ENCODE data around the gene AP5Z1.
"Not testable (repeated sequence)": the region's sequence is repeated elsewhere in the genome, so short reads cannot be mapped to it uniquely, and the experiment has no call there.

AP5Z1 gene

DNA sequence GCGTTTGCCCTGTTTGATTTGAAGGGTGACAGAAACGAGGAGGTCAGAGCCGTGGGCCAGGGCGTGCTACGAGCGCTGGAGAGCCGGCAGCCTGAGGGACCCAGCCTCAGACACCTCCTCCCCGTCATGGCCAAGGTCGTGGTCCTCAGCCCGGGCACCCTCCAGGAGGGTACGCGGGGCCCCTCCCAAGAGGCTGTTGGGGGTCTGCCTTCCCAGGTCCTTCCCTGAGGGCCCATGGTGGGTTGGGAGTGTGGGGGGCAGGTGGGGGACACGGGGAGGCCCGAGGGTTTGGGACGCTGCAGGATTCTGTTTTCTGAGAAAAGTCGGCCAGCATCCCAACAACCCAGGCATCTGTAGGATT, 7.8 kb downstream of the AP5Z1 start:
- no peak for DNase-seq (ENCODE audit: low read depth, low spot score)
- H3K4me3 ChIP-seq (ENCODE audit: low read length), result no peak overlapping the region

DNA sequence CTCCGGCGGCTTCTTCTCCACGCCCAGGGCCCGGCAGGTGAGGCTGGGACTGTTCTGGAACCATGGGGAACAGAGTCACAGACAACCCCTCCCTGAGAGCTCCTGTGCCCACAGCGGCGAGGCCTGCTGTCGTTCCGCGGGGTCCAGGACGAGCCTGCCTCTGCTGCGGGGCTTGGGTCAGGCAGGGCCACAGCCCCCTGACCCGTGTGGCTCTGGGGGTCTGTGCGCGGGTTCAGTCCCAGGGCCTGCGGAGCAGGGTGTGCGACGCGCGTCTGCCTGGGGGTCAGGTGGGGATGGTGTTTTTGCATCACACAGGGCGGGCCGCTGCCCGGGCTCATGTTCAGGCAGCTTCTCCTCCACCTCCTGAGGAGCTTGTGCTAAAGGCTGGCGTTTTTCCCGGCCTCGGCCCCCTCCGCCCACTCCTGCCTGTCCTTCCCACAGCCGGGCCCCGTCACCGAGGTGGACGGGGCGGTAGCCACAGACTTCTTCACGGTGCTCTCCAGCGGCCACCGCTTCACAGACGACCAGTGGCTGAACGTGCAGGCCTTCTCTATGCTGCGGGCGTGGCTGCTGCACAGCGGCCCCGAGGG, 8.4 kb downstream of the AP5Z1 start:
- no peak overlapping the region for H3K4me3 ChIP-seq (ENCODE audit: low read length)
- no peak for DNase-seq (ENCODE audit: low read depth, low spot score)

DNA sequence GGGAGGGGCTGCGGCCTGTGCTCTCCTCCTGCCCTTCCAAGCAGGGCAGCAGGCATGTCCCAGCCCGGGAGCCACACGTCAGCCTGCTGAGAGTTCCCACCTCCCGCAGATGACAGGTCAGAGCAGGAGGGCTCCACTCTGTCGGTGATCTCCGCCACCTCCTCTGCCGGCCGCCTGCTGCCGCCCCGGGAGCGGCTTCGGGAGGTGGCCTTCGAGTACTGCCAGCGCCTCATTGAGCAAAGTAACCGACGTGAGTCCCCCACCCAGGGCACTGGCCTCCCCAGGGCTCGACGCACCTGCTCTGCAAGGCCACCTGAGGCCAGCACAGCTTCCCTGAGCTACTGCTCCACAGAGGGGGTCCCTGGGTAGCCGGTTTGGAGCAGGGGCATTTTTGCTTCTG, 9.4 kb downstream of the AP5Z1 start:
- no peak for DNase-seq (ENCODE audit: low read depth, low spot score)
- H3K4me3 ChIP-seq (ENCODE audit: low read length), result no peak overlapping the region

DNA sequence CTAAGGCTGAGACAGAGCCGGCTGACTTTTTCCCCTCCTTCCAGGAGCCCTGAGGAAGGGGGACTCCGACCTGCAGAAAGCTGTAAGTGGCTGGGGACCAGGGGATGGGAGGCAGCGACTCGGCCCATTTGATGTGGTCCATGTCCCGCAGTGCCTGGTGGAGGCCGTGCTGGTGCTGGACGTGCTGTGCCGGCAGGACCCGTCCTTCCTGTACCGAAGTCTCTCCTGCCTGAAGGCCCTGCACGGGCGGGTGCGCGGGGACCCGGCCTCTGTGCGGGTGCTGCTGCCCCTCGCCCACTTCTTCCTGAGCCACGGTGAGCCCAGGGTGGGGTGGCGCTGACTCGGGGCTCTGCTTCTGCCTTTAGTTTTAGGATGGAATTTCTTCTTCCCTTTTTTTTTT, 9.9 kb downstream of the AP5Z1 start:
- no peak overlapping the region for H3K4me3 ChIP-seq (ENCODE audit: low read length)
- DNase-seq (ENCODE audit: low read depth, low spot score), result no peak

DNA sequence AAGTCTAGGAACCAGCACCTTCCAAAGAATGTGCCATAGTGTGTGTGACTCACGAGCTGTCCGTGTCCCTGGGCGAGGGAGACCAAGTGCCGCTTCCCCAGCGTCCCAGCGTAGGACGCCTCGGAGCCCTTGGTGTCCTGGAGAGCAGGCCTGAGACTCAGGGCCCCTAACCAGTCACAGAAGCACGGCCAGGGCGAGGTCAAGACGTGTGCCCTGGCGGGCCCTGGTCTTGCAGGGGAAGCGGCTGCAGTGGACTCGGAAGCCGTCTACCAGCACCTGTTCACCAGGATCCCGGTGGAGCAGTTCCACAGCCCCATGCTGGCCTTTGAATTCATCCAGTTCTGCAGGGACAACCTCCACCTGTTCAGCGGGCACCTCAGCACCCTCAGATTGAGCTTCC, 10.6 kb downstream of the AP5Z1 start:
- H3K4me3 ChIP-seq (ENCODE audit: low read length), result no peak overlapping the region
- DNase-seq (ENCODE audit: low read depth, low spot score), result no peak

DNA sequence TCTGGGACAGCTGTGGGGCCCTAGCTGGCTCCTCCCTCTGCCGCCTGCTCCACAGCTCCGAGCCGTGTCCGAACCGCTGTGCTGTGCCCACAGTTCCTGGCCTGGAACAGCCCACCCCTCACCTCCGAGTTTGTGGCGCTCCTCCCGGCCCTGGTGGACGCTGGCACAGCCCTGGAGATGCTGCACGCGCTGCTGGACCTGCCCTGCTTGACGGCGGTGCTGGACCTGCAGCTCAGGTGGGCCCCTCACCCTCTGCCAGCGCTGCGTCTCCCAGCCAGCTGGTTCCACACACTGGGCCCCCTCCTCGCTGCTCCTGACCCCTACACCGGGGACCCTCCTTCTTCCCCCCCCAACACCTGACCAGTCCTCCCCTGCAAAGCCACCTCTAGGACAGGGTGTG, 12.1 kb downstream of the AP5Z1 start:
- no peak for DNase-seq (ENCODE audit: low read depth, low spot score)
- no peak overlapping the region for H3K4me3 ChIP-seq (ENCODE audit: low read length)

DNA sequence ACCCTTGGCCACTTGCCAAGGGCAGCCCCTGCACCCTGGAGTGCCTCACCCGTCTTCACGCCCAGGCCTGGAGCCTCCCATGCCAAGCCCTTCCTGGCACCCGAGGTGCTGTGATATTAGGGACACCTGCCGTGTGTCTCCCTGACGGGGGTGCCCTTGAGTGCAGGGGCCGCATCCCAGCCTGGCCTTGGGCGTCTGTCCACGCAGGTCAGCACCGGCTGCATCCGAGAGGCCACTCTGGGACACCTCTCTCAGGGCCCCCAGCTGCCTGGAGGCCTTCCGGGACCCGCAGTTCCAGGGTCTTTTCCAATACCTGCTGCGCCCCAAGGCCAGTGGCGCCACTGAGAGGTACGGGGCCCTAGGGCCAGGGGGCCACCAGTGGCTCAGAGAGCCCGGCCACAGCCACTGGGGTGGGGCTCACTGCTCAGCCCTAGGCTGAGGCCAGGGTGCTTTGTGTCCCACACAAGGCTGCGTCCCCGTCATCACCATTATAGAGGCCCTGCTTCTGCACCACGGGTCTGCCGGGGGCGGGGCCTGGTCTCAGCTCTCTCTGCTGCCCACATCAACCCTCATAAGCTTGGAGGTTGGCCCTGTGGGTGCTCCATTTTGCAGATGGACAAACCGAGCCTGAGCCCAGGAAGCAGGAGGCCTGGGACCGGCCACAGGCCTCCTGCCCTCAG, 12.7 kb downstream of the AP5Z1 start:
- no peak overlapping the region for H3K4me3 ChIP-seq (ENCODE audit: low read length)
- no peak for DNase-seq (ENCODE audit: low read depth, low spot score)

DNA sequence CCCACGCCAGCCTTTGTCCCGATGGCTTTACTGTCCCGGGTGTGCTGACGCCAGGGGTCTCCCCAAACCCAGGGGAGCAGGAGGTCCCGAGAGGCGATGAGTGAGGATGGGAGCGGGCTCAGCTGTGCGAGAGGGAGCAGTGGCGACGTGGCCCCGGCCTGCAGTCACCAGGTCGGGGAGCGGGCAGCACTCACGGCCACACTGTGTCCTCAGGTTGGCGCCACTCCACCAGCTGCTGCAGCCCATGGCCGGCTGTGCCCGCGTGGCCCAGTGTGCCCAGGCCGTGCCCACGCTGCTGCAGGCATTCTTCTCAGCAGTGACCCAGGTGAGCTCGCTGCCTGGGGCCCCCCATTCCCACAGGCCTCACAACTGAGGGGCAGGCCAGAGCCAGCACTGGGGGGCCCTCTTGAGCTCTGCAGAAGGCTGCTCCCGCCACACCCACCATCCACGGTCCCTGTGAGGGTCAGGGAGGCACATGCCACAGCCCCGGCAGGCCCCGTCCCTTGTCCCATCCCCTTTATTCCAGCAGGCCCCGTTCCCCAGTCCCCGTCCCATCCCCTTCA, 13.3 kb downstream of the AP5Z1 start:
- H3K4me3 ChIP-seq (ENCODE audit: low read length), result no peak overlapping the region
- no peak for DNase-seq (ENCODE audit: low read depth, low spot score)

DNA sequence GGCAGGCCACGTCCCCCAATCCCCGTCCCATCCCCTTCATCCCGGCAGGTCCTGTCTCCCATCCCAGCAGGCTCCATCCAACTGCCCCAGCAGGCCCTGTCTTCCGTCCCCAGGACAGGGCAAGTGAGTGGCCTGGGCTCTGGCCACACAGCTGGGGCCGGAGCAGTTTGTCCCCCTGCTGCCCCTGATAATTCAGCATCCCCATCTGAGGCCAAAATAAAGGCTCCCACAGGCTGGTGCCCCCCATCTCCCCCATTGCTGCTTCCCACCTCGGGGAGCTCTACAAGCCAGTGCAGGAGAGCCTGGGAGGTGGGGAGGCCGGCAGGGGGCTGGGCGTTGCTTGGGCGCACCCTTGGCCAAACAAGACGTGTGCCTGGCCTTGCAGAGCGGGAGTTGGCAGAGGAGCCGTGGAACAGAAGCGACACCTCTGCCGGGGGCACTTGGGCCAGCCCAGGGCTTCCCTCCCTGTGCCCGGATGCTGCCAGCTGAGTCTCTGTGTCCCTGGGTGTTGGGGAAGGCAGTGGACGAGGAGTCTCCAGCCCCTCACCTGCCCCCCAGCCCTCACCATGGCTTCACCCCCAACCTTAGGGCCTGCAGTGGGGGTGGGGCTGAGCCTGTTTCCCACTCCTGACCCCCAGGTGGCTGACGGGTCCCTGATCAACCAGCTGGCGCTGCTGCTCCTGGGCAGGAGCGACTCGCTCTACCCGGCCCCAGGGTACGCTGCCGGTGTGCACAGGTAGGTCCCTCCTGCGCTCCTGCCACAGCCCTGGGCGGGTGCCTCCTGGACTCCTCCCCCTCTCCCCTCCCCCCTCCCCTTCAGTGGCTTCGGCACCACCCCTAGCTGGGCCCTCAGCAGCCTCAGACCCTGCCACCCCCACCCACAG, 14.0 kb downstream of the AP5Z1 start:
- DNase-seq (ENCODE audit: low read depth, low spot score), result no peak
- no peak overlapping the region for H3K4me3 ChIP-seq (ENCODE audit: low read length)

DNA sequence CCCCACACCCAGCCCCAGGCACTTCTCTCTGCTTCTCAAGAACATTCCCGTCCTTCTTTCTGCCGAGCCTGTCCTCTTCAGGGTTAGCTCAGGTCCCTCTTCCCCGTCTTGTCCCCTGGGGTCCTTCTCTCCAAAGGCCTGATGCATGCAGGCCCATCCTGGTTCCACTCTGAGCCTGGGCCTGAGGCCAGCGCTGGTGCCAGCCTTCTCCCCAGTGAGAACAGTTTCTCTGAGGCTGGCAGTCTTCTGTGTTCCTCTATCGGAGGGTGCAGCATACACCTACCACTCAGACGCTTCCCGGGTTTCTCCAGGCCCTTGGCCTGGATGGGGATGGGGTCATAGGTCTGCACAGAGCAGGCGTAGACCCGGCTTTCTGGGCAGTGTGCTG, 14.6 kb downstream of the AP5Z1 start:
- DNase-seq (ENCODE audit: low read depth, low spot score), result no peak
- H3K4me3 ChIP-seq (ENCODE audit: low read length), result no peak overlapping the region

DNA sequence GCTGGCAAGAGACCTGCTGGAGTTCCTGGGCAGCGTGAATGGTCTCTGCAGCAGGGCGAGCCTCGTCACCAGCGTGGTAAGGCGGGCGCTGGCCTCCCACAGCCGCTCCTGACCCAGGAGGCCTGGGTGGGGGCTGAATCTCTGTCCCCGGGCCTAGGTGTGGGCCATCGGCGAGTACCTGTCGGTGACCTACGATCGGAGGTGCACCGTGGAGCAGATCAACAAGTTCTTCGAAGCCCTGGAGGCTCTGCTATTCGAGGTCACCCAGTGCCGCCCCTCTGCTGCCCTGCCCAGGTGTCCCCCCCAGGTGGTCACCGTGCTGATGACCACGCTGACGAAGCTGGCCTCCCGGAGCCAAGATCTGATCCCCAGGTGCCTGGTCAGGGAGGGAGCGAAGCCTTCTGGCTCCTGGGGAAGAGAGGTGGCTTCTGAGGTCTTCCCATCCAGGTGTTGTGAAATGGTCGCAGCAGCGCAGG, 15.1 kb downstream of the AP5Z1 start:
- no peak overlapping the region for H3K4me3 ChIP-seq (ENCODE audit: low read length)
- no peak for DNase-seq (ENCODE audit: low read depth, low spot score)

DNA sequence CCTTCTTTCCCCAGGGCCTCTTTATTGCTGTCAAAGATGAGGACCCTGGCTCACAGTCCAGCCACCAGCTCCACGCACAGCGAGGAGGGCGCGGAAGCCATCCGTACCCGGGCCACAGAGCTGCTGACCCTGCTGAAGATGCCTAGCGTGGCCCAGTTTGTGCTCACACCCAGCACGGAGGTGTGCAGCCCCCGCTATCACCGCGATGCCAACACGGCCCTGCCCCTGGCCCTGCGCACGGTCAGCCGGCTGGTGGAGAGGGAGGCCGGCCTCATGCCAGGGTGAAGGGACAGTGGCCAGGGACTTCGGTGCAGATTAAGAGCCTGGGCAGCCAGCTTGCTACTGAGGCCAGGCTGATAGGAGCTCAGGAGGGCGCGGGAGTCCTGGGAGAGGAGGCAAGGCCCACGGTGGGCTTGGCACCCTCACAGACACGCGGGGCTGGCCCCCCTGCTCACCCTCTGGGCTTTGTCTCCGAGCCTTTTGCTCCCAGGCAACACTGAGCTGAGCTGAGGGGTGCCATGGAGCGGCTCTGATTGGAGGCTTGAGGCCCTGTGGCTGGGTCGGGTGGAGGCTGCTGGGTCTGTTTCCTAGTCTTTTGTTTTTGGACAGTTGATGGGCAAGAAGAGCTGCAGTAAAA, 15.8 kb downstream of the AP5Z1 start:
- DNase-seq (ENCODE audit: low read depth, low spot score), result no peak

DNA sequence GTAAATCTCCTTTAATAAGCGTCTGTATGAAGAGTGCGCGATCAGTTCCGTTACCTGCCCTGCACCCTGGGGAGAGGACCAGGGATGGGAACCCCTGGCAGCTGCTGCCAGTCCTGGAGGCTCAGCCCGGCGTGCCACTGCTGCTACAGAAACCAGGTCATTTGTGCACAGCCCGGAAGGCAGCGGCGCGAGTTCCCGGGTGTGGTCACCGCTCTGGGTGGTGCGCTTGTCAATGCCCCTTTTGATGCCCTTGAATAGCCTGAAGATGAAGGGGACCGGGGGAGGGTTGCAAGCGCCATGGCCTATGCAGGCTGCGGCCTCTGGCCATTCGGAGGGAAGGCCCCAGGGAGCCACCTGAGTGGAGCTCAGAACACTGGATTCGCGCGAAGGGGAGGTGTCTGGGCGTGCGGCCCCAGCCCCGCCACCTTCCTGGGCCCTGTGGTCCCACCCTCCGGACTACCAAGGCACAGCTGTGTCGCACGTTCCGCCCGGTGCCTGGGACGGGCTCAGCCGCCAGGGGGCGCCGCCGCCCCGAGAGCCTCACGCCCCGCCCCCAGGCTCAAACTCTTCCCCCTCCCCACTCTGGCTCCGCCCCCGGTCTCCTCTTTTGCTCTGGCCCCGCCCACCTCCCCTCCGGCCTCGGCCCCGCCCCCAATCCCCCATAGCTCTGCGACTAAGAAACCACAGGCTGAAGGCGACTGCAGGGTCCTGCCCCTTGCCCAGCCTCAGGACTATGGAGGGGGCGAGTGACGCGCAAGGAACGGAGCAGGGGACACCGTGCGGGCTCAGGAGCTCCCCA, 16.5 kb downstream of the AP5Z1 start:
- no peak overlapping the region for H3K4me3 ChIP-seq (ENCODE audit: low read length)
- peak; percentile 28 for DNase-seq (ENCODE audit: low read depth, low spot score)

More for the DNA sequence above, 15.8 kb downstream of the AP5Z1 start:
- no peak overlapping the region for H3K4me3 ChIP-seq (ENCODE audit: low read length)

DNA sequence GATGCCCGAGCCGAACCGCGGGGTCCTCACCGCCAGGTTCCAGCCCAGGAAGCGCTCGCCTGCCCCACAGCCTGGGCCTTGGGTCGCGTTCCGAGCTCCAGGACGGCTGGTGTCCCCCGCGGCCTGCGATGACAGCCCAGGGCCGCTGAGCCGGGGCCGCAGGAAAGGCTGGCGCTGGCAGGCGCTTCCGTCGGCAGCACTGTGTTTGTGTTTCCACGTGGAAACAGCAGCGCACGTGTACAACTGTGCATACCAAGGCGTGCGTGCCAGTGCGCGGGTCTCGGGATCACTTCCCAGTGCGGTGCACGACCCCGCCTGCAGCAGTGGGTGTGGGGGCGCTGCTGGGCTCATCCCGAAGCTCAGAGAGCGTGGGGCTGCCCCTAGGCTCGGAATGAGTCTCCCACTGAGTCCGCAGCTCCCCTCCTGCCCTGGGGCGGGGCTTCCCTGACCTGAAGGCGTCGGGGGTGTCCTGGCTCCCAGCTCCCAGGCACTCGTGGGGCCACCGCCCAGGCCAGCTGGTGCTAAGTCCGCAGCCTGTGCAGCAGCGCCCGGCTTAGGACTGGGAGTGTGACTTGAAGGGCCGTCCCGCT, 17.2 kb downstream of the AP5Z1 start:
- no peak for DNase-seq (ENCODE audit: low read depth, low spot score)
- no peak overlapping the region for H3K4me3 ChIP-seq (ENCODE audit: low read length)

DNA sequence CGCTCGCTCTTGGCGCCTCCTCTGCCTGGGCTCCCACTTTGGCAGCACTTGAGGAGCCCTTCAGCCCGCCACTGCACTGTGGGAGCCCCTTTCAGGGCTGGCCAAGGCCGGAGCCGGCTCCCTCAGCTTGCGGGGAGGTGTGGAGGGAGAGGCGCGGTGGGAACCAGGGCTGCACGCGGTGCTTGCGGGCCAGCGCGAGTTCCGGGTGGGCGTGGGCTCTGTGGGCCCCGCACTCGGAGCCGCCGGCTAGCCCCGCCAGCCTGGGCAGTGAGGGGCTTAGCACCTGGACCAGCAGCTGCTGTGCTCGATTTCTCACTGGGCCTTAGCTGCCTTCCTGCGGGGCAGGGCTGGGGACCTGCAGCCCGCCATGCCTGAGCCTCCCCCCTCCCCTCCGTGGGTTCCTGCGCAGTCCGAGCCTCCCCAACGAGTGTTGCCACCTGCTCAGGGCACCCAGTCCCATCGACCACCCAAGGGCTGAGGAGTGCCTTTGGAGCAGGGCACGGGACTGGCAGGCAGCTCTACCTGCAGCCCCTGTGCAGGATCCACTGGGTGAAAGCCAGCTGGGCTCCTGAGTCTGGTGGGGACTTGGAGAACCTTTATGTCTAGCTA, 18.1 kb downstream of the AP5Z1 start:
- H3K4me3 ChIP-seq (ENCODE audit: low read length), result not testable (repeated sequence)

DNA sequence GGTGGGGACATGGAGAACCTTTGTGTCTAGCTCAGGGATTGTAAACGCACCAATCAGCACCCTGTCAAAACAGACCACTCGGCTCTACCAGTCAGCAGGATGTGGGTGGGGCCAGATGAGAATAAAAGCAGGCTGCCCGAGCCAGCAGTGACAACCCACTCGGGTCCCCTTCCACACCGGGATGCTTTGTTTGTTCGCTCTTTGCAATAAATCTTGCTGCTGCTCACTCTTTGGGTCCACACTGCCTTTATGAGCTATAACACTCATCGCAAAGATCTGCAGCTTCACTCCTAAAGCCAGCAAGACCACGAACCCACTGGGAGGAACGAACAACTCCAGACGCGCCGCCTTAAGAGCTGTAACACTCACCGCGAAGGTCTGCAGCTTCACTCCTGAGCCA, 18.7 kb downstream of the AP5Z1 start:
- H3K4me3 ChIP-seq (ENCODE audit: low read length); DNase-seq (ENCODE audit: low read depth, low spot score): not testable (repeated sequence)

More for the DNA sequence above, 18.1 kb downstream of the AP5Z1 start:
- not testable (repeated sequence) for DNase-seq (ENCODE audit: low read depth, low spot score)

DNA sequence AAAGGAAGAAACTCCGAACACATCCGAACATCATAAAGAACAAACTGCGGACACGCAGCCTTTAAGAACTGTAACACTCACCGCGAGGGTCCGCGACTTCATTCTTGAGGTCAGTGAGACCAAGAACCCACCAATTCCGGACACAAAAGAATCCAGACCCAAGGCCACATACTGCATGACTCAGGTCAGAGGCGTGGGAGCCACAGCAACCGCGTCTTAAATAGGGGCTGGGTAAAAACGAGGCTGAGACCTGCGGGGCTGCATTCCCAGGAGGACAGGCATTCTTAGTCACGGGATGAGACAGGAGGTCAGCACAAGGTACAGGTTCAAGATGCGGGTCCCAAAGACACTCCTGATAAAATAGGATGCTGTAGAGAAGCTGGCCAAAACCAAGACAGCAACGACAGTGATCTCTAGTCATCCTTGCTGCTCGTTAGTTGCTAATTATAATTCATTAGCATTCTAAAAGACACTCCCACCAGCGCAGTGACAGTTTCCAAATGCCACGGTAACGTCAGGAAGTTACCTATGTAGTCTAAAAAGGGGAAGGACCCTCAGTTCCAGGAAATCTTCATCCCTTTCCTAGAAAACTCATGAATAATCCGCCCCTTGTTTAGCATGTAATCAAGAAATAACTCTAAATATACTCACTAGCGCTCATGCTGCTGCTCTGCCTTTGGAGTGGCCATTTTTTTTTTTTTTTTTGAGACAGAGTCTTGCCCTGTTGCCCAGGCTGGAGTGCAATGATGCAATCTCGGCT, 19.3 kb downstream of the AP5Z1 start:
- no peak for DNase-seq (ENCODE audit: low read depth, low spot score)
- H3K4me3 ChIP-seq (ENCODE audit: low read length), result no peak overlapping the region

Measured in Jurkat, Clone E6-1 (cell line).